SK-N-MC (cell line): ENCODE data around the gene GPM6B.

Source experiments
- DNase-seq: peaks from one replicate; pipeline ENCODE4 v3.0.0-alpha.2; 2011; ENCODE audit warnings: low read depth, low spot score
- H3K27ac ChIP-seq: fragments of 200-600 bp; sonication (generic); 2 replicates; pipeline ENCODE4 v1.5.1; 2016; ENCODE audit warnings: mixed run types
- H3K36me3 ChIP-seq: fragments of 200-600 bp; sonication (generic); 2 replicates; pipeline ENCODE4 v1.6.1; 2017; ENCODE audit warnings: antibody characterized with exemption, low read length, mixed read lengths; ENCODE audit not compliant: insufficient read depth
- H3K4me3 ChIP-seq: fragments of 200-600 bp; sonication (generic); 2 replicates; pipeline ENCODE4 v1.5.1; 2016
- H3K9ac ChIP-seq: fragments of 200-600 bp; sonication (generic); 2 replicates; pipeline ENCODE4 v1.8.0; 2017; ENCODE audit warnings: mixed run types, mixed read lengths; ENCODE audit not compliant: insufficient read length
- H3K9me3 ChIP-seq: fragments of 200-600 bp; sonication (generic); 2 replicates; pipeline ENCODE4 v1.6.1; 2017; ENCODE audit warnings: low read depth, mild to moderate bottlenecking, antibody characterized with exemption, low read length, moderate library complexity, mixed read lengths
- EZH2 ChIP-seq: fragments of 200-600 bp; sonication (generic); IDR thresholded peaks from one replicate; pipeline ENCODE4 v1.6.1; 2017; ENCODE audit warnings: antibody characterized with exemption
- FOXP2 ChIP-seq: optimal IDR thresholded peaks from 2 replicates; pipeline ENCODE3; 2011; ENCODE audit warnings: mild to moderate bottlenecking, moderate library complexity; ENCODE audit not compliant: insufficient read depth; ENCODE audit errors: extremely low read length, control extremely low read depth
- POLR2AphosphoS5 ChIP-seq: IDR thresholded peaks from 2 replicates; pipeline ENCODE4 v1.6.1; 2012; ENCODE audit warnings: mild to moderate bottlenecking, low read depth, low read length, borderline replicate concordance

GPM6B gene

GRCh38 chrX:13829983-13830382 is 13.1 kb upstream of the GPM6B start:
- no peak overlapping the region for H3K27ac ChIP-seq
- DNase-seq = no peak
- H3K9me3 ChIP-seq = no peaks in the 10 kb centered on the region
- TF ChIP-seq POLR2AphosphoS5 (no peak), EZH2 (no peak), FOXP2 (no peak)
- no peaks in the 10 kb centered on the region for H3K36me3 ChIP-seq
- no peak overlapping the region for H3K9ac ChIP-seq
- H3K4me3 ChIP-seq = no peak overlapping the region

GRCh38 chrX:13828392-13828791 is 11.5 kb upstream of the GPM6B start:
- no peak for DNase-seq
- H3K27ac ChIP-seq = no peak overlapping the region
- no peak overlapping the region for H3K9ac ChIP-seq
- no peaks in the 10 kb centered on the region for H3K36me3 ChIP-seq
- no peaks in the 10 kb centered on the region for H3K9me3 ChIP-seq
- TF ChIP-seq FOXP2 (no peak), EZH2 (no peak), POLR2AphosphoS5 (no peak)
- H3K4me3 ChIP-seq = no peak overlapping the region

- Histone ChIP-seq H3K4me3 (no peak overlapping the region), H3K9me3 (no peaks in the 10 kb centered on the region), H3K36me3 (no peaks in the 10 kb centered on the region), H3K9ac (no peak overlapping the region), H3K27ac (no peak overlapping the region)
- no peak for TF ChIP-seq FOXP2
- TF ChIP-seq POLR2AphosphoS5 = no peak
- TF ChIP-seq EZH2 = no peak
- no peak for DNase-seq
These were observed 10.6 kb upstream of the GPM6B start for GRCh38 chrX:13827298-13828090.

GRCh38 chrX:13826770-13827169 is 9.9 kb upstream of the GPM6B start:
- Histone ChIP-seq H3K9ac (no peak overlapping the region), H3K9me3 (no peaks in the 10 kb centered on the region), H3K4me3 (no peak overlapping the region), H3K27ac (no peak overlapping the region), H3K36me3 (no peaks in the 10 kb centered on the region)
- DNase-seq = no peak
- TF ChIP-seq EZH2 (no peak), POLR2AphosphoS5 (no peak), FOXP2 (no peak)

- TF ChIP-seq FOXP2 (no peak), POLR2AphosphoS5 (no peak), EZH2 (no peak)
- H3K9ac ChIP-seq = no peak overlapping the region
- H3K4me3 ChIP-seq = no peak overlapping the region
- DNase-seq = no peak
- H3K36me3 ChIP-seq = no peaks in the 10 kb centered on the region
- no peak overlapping the region for H3K27ac ChIP-seq
- no peaks in the 10 kb centered on the region for H3K9me3 ChIP-seq
These were observed 8.4 kb upstream of the GPM6B start for GRCh38 chrX:13825178-13825762.

- no peaks in the 10 kb centered on the region for H3K9me3 ChIP-seq
- DNase-seq = no peak
- H3K9ac ChIP-seq = no peak overlapping the region
- H3K4me3 ChIP-seq = no peak overlapping the region
- TF ChIP-seq EZH2 (no peak), FOXP2 (no peak), POLR2AphosphoS5 (no peak)
- H3K27ac ChIP-seq = no peak overlapping the region
- no peaks in the 10 kb centered on the region for H3K36me3 ChIP-seq
These were observed 7.9 kb upstream of the GPM6B start for GRCh38 chrX:13824746-13825145.

GRCh38 chrX:13821738-13822137 is 4.8 kb upstream of the GPM6B start:
- no peak overlapping the region for H3K4me3 ChIP-seq
- H3K36me3 ChIP-seq = no peaks in the 10 kb centered on the region
- DNase-seq = no peak
- H3K9me3 ChIP-seq = no peaks in the 10 kb centered on the region
- no peak overlapping the region for H3K9ac ChIP-seq
- no peak overlapping the region for H3K27ac ChIP-seq
- TF ChIP-seq POLR2AphosphoS5 (no peak), EZH2 (no peak), FOXP2 (no peak)

- Histone ChIP-seq H3K36me3 (no peaks in the 10 kb centered on the region), H3K9me3 (no peaks in the 10 kb centered on the region), H3K27ac (no peak overlapping the region), H3K9ac (no peak overlapping the region), H3K4me3 (no peak overlapping the region)
- TF ChIP-seq POLR2AphosphoS5 (no peak), EZH2 (no peak), FOXP2 (no peak)
- no peak for DNase-seq
These were observed 717 bp downstream of the GPM6B start for GRCh38 chrX:13816176-13816575.
